ENCODE measurements around the gene AGPS.

AGPS gene

GRCh38 chr2:177553176-177553884 lies 160.8 kb downstream of the AGPS start:
- DNase-seq: peak; percentile 55 to 76

GRCh38 chr2:177554365-177554764 lies 161.8 kb downstream of the AGPS start:
- no peak for DNase-seq

- no peak for DNase-seq
These were observed 163.6 kb downstream of the AGPS start for GRCh38 chr2:177556153-177556552.

- no peak for DNase-seq
These were observed 165.2 kb downstream of the AGPS start for GRCh38 chr2:177557794-177558193.

GRCh38 chr2:177559638-177560037 lies 167.1 kb downstream of the AGPS start:
- DNase-seq: no peak

GRCh38 chr2:177568390-177568789 lies 175.8 kb downstream of the AGPS start:
- no peak for DNase-seq

GRCh38 chr2:177568893-177569292 lies 176.3 kb downstream of the AGPS start:
- DNase-seq: no peak

- peak in 1 of 2 donors; percentile 5 for DNase-seq
These were observed 179.7 kb downstream of the AGPS start for GRCh38 chr2:177572236-177572671.

- no peak for DNase-seq
These were observed 180.5 kb downstream of the AGPS start for GRCh38 chr2:177573120-177573519.

- no peak for DNase-seq
These were observed 181.8 kb downstream of the AGPS start for GRCh38 chr2:177574356-177574755.

- DNase-seq: no peak
These were observed 182.8 kb downstream of the AGPS start for GRCh38 chr2:177575358-177575757.

- DNase-seq: no peak
These were observed 184.5 kb downstream of the AGPS start for GRCh38 chr2:177577075-177577474.

GRCh38 chr2:177578454-177578853 lies 185.9 kb downstream of the AGPS start:
- no peak for DNase-seq

GRCh38 chr2:177579486-177580036 lies 187.0 kb downstream of the AGPS start:
- no peak for DNase-seq

GRCh38 chr2:177582000-177582399 lies 189.4 kb downstream of the AGPS start:
- no peak for DNase-seq

- DNase-seq: peak in 1 of 2 donors; percentile 43
These were observed 191.6 kb downstream of the AGPS start for GRCh38 chr2:177584030-177584692.

- DNase-seq: no peak
These were observed 192.8 kb downstream of the AGPS start for GRCh38 chr2:177585234-177585863.

- DNase-seq: no peak
These were observed 193.6 kb downstream of the AGPS start for GRCh38 chr2:177586154-177586553.

GRCh38 chr2:177587371-177587770 lies 194.8 kb downstream of the AGPS start:
- DNase-seq: no peak

GRCh38 chr2:177588671-177589070 lies 196.1 kb downstream of the AGPS start:
- no peak for DNase-seq

- no peak for DNase-seq
These were observed 196.6 kb downstream of the AGPS start for GRCh38 chr2:177589186-177589585.

- no peak for DNase-seq
These were observed 199.8 kb downstream of the AGPS start for GRCh38 chr2:177592397-177592796.

GRCh38 chr2:177592945-177593344 lies 200.4 kb downstream of the AGPS start:
- DNase-seq: no peak

- DNase-seq: no peak
These were observed 200.8 kb downstream of the AGPS start for GRCh38 chr2:177593402-177593801.
